HCT116 (cell line): ENCODE measurements around the gene NEK1. TPM values are rescaled to one million over a fixed set of nuclear protein-coding genes. Genes with fewer than 3 reads are reported as not detected.

ENCODE experiments used
- ATAC-seq: fragments of 200-7000 bp; cut with Tn5 transposase; 2 replicates; pipeline ENCODE4 v1.9.1; 2020; ENCODE audit warnings: mild to moderate bottlenecking, moderate library complexity
- BruUV-seq: library from RNA; stranded (reverse); fragments of 400-500 nt; replicated peaks from 2 replicates; lab custom pipeline; 2021; lab: Mats Ljungman, UMichigan
- CTCF ChIA-PET: fragments of 300-600 bp; sonication (Branson Sonifier 250); formaldehyde crosslinking; loops from one replicate; lab custom pipeline; 2021; ENCODE audit warnings: antibody characterized with exemption; lab: Charles Lee
- POLR2A ChIA-PET: fragments of 300-600, 350-600 bp; sonication (Branson Sonifier 250); formaldehyde crosslinking; loops from one replicate; lab custom pipeline; 2021; ENCODE audit warnings: antibody characterized with exemption; lab: Charles Lee
- RAD21 ChIA-PET, 2 experiments: fragments of 300-600 bp; sonication (Branson Sonifier 250); formaldehyde crosslinking; loops; one replicate each; lab custom pipeline; 2023; ENCODE audit warnings: low total read pairs in 2 of 2; ENCODE audit not compliant: uncharacterized antibody in 2 of 2, unreplicated experiment in 2 of 2, low non-redundant PET in 1 of 2; lab: Charles Lee
- DNase-seq: peaks from one replicate; pipeline ENCODE4 v3.0.0-alpha.2; 2010; ENCODE audit warnings: low read depth, low spot score
- H2AFZ ChIP-seq: fragments of 200-600 bp; shearing (Covaris generic), sonication (generic); 2 replicates; pipeline ENCODE4 v1.6.1; 2017; ENCODE audit warnings: low read depth, mixed run types, mixed read lengths, antibody characterized with exemption, low read length; ENCODE audit not compliant: poor library complexity, severe bottlenecking
- H3K27ac ChIP-seq: 2 replicates; pipeline ENCODE4 v1.5.1; 2012; ENCODE audit warnings: low read depth, low read length
- H3K27me3 ChIP-seq: fragments of 200-600 bp; sonication (generic); 2 replicates; pipeline ENCODE4 v1.6.1; 2016; ENCODE audit warnings: mixed run types, low read length, mixed read lengths; ENCODE audit not compliant: insufficient read depth
- H3K36me3 ChIP-seq, 2 experiments: fragments of 200-500 bp in 1 of 2; fragments of 200-600 bp in 1 of 2; sonication (Bioruptor generic) in 1 of 2; sonication (generic) in 1 of 2; 2 replicates each; pipeline versions ENCODE4 v1.5.1 to v1.6.1; 2014 to 2016; ENCODE audit warnings: low read length in 2 of 2, inconsistent platforms in 1 of 2, mixed read lengths in 1 of 2, mixed run types in 1 of 2; ENCODE audit not compliant: insufficient read depth in 2 of 2, control insufficient read depth in 1 of 2
- H3K4me1 ChIP-seq, 2 experiments: fragments of 200-600 bp in 1 of 2; sonication (generic) in 1 of 2; 2 replicates each; pipeline versions ENCODE4 v1.5.1 to v1.6.1; 2012 to 2017; ENCODE audit warnings: low read length in 2 of 2, inconsistent platforms in 1 of 2, mild to moderate bottlenecking in 1 of 2, mixed read lengths in 1 of 2, mixed run types in 1 of 2, moderate library complexity in 1 of 2; ENCODE audit not compliant: insufficient read depth in 2 of 2, control insufficient read depth in 1 of 2
- H3K4me2 ChIP-seq: fragments of 200-600 bp; sonication (generic); 2 replicates; pipeline ENCODE4 v1.6.1; 2017; ENCODE audit warnings: mixed run types, low read length, mixed read lengths
- H3K4me3 ChIP-seq, 2 experiments: fragments of 200-600 bp in 1 of 2; sonication (generic) in 1 of 2; replicated peaks in 1 of 2; 2 replicates each; pipeline ENCODE4 v1.5.1; 2011 to 2016; ENCODE audit warnings: low read length in 2 of 2, control low read depth in 1 of 2, low read depth in 1 of 2, mild to moderate bottlenecking in 1 of 2, mixed read lengths in 1 of 2, mixed run types in 1 of 2
- H3K79me2 ChIP-seq: fragments of 200-600 bp; sonication (generic); 2 replicates; pipeline ENCODE4 v1.6.1; 2017; ENCODE audit warnings: mild to moderate bottlenecking, mixed run types, low read length, moderate library complexity, mixed read lengths; ENCODE audit not compliant: insufficient read depth
- H3K9ac ChIP-seq: fragments of 200-600 bp; sonication (generic); 2 replicates; pipeline ENCODE4 v1.6.1; 2016; ENCODE audit warnings: low read length, mixed read lengths
- H3K9me2 ChIP-seq: fragments of 200-600 bp; sonication (generic), shearing (Covaris generic); 2 replicates; pipeline ENCODE4 v1.6.1; 2017; ENCODE audit warnings: mixed run types, mild to moderate bottlenecking, moderate library complexity; ENCODE audit not compliant: insufficient read depth
- H3K9me3 ChIP-seq, 2 experiments: fragments of 200-500 bp in 1 of 2; fragments of 200-600 bp in 1 of 2; sonication (Bioruptor generic) in 1 of 2; sonication (generic) in 1 of 2; 2 replicates each; pipeline ENCODE4 v1.6.1; 2014 to 2017; ENCODE audit warnings: low read length in 2 of 2, mixed read lengths in 2 of 2, inconsistent platforms in 1 of 2, low read depth in 1 of 2, mild to moderate bottlenecking in 1 of 2, mixed run types in 1 of 2, moderate library complexity in 1 of 2; ENCODE audit not compliant: control insufficient read depth in 1 of 2, insufficient read depth in 1 of 2
- H4K20me1 ChIP-seq: fragments of 200-600 bp; sonication (generic), shearing (Covaris generic); 2 replicates; pipeline ENCODE4 v1.6.1; 2017; ENCODE audit warnings: mixed run types, mild to moderate bottlenecking, moderate library complexity; ENCODE audit not compliant: insufficient read depth
- ATF3 ChIP-seq: IDR thresholded peaks from 2 replicates; pipeline ENCODE4 v1.6.1; 2012
- CEBPB ChIP-seq: IDR thresholded peaks from 2 replicates; pipeline ENCODE4 v1.6.1; 2012; ENCODE audit warnings: low read depth
- CTCF ChIP-seq, 3 experiments: fragments of 200-600 bp in 1 of 3; sonication (generic) in 1 of 3; IDR thresholded peaks in 2 of 3; conservative IDR thresholded peaks in 1 of 3; 2 replicates each; pipeline ENCODE4 v1.5.1; 2012 to 2017; ENCODE audit warnings: low read depth in 2 of 3, low read length in 2 of 3, antibody characterized with exemption in 1 of 3, borderline replicate concordance in 1 of 3, control low read depth in 1 of 3, mild to moderate bottlenecking in 1 of 3, mixed read lengths in 1 of 3, mixed run types in 1 of 3, moderate library complexity in 1 of 3; ENCODE audit not compliant: insufficient read depth in 1 of 3
- EGR1 ChIP-seq: IDR thresholded peaks from 2 replicates; pipeline ENCODE4 v1.6.1; 2012; ENCODE audit warnings: low read depth
- ELF1 ChIP-seq: IDR thresholded peaks from 2 replicates; pipeline ENCODE4 v1.6.1; 2012; ENCODE audit warnings: low read depth, borderline replicate concordance
- EZH2 ChIP-seq: fragments of 200-600 bp; sonication (generic); IDR thresholded peaks from 2 replicates; pipeline ENCODE4 v1.6.1; 2017; ENCODE audit warnings: antibody characterized with exemption, mixed run types
- EZH2phosphoT487 ChIP-seq: fragments of 200-600 bp; IDR thresholded peaks from 2 replicates; pipeline ENCODE4 v1.6.1; 2018; ENCODE audit warnings: antibody characterized with exemption, borderline replicate concordance
- FOSL1 ChIP-seq: IDR thresholded peaks from 2 replicates; pipeline ENCODE4 v1.6.1; 2012; ENCODE audit warnings: low read depth
- JUND ChIP-seq: IDR thresholded peaks from 2 replicates; pipeline ENCODE4 v1.6.1; 2012
- MAX ChIP-seq: IDR thresholded peaks from 2 replicates; pipeline ENCODE4 v1.6.1; 2012
- POLR2A ChIP-seq: IDR thresholded peaks from 2 replicates; pipeline ENCODE4 v1.7.0; 2011; ENCODE audit warnings: borderline replicate concordance; ENCODE audit not compliant: insufficient read depth, insufficient read length; ENCODE audit errors: extremely low read depth
- POLR2AphosphoS5 ChIP-seq: IDR thresholded peaks from 2 replicates; pipeline ENCODE4 v1.6.1; 2011; ENCODE audit warnings: mild to moderate bottlenecking, low read depth, low read length, moderate library complexity
- REST ChIP-seq: IDR thresholded peaks from 2 replicates; pipeline ENCODE4 v1.6.1; 2012; ENCODE audit warnings: low read depth
- SIN3A ChIP-seq: IDR thresholded peaks from 2 replicates; pipeline ENCODE4 v1.6.1; 2012; ENCODE audit warnings: low read depth
- SP1 ChIP-seq: IDR thresholded peaks from 2 replicates; pipeline ENCODE4 v1.6.1; 2012; ENCODE audit warnings: low read depth
- SRF ChIP-seq: IDR thresholded peaks from 2 replicates; pipeline ENCODE4 v1.6.1; 2012; ENCODE audit warnings: low read depth
- TCF7L2 ChIP-seq: IDR thresholded peaks from 2 replicates; pipeline ENCODE4 v1.7.0; 2011; ENCODE audit warnings: borderline replicate concordance, inconsistent platforms; ENCODE audit not compliant: insufficient read depth, insufficient read length; ENCODE audit errors: extremely low read depth
- ZBTB33 ChIP-seq: IDR thresholded peaks from 2 replicates; pipeline ENCODE4 v1.6.1; 2011; ENCODE audit warnings: mild to moderate bottlenecking, low read length, moderate library complexity; ENCODE audit not compliant: insufficient replicate concordance; ENCODE audit errors: extremely low read depth
- ZFX ChIP-seq: fragments of 450-650 bp; IDR thresholded peaks from 2 replicates; pipeline ENCODE4 v1.6.1; 2017
- ZNF274 ChIP-seq: fragments of 200-500 bp; sonication (Bioruptor generic); IDR thresholded peaks from 2 replicates; pipeline ENCODE4 v1.6.1; 2014; ENCODE audit warnings: mild to moderate bottlenecking, low read depth, low read length, inconsistent platforms
- intact Hi-C: fragments of 100-400 bp; cut with micrococcal nuclease; formaldehyde crosslinking; loops from 2 replicates; pipeline ENCODE4 v1.10.0; 2022
- total RNA-seq: library from RNA; stranded (reverse); gene quantifications from one replicate; pipeline ENCODE4 v1.2.1, GENCODE V29; 2021; ENCODE audit not compliant: unreplicated experiment

Gene NEK1
- total RNA-seq, 1 experiment from 2014 or later, result 13.3 TPM

GRCh38 chr4:169359961-169360360, 252.4 kb downstream of the NEK1 start:
- CTCF ChIA-PET, result no interaction called here
- ATAC-seq, result no peak
- BruUV-seq, result no TSS peak

More at GRCh38 chr4:169359961-169360360, 252.4 kb downstream of the NEK1 start:
- H3K79me2 ChIP-seq, result no peaks in the 10 kb centered on the region
- H2AFZ ChIP-seq, result no peak overlapping the region
- H3K4me1 ChIP-seq, result peaks cover 0 to 9% of the 10 kb centered on the region in 2 experiments; a peak in 2 of 4 replicates
- intact Hi-C loops, result no loop called here
- POLR2A ChIA-PET, result no interaction called here
- no peak overlapping the region for H3K9ac ChIP-seq
- H3K4me2 ChIP-seq, result no peak overlapping the region
- no peaks in the 10 kb centered on the region for H3K9me3 ChIP-seq
- H3K27ac ChIP-seq, result no peak overlapping the region
- no peaks in the 10 kb centered on the region for H3K9me2 ChIP-seq
- no peaks in the 10 kb centered on the region for H3K27me3 ChIP-seq
- RAD21 ChIA-PET, result no interaction called here
- no peaks in the 10 kb centered on the region for H4K20me1 ChIP-seq
- H3K36me3 ChIP-seq, result no peaks in the 10 kb centered on the region
- no peak for DNase-seq
- TF ChIP-seq POLR2AphosphoS5, result no peak
- no peak for TF ChIP-seq ATF3
- no peak for TF ChIP-seq MAX
- TF ChIP-seq CEBPB, result no peak
- no peak for TF ChIP-seq SRF
- no peak for TF ChIP-seq SP1
- no peak for TF ChIP-seq FOSL1
- no peak for TF ChIP-seq POLR2A
- no peak for TF ChIP-seq EZH2phosphoT487
- no peak for TF ChIP-seq ELF1
- TF ChIP-seq ZNF274, result no peak
- TF ChIP-seq ZFX, result no peak
- TF ChIP-seq REST, result no peak
- no peak for TF ChIP-seq ZBTB33
- no peak for TF ChIP-seq TCF7L2
- TF ChIP-seq SIN3A, result no peak
- no peak for TF ChIP-seq EGR1
- no peak for TF ChIP-seq EZH2
- TF ChIP-seq JUND, result no peak
- TF ChIP-seq CTCF (IDR thresholded peaks at IDR 0.05 in 2 of 3, conservative IDR thresholded peaks at IDR 0.05 in 1 of 3; ENCODE audit: borderline replicate concordance in 1 of 3, insufficient read depth in 1 of 3, low read depth in 2 of 3, low read length in 2 of 3), result no peak
- H3K4me3 ChIP-seq, result no peak overlapping the region
